Activated naive CD4-positive, alpha-beta T cell treated with anti-CD3 and anti-CD28 coated beads, Interleukin-2, amount 50 U/mL, for 24 hours (primary cell): Measurements from ENCODE around the gene PGBD1.

Experiments
- H3K27ac Mint-ChIP-seq: one replicate; pipeline ENCODE4 v1.8.0; 2021; ENCODE audit warnings: mild to moderate bottlenecking, mixed read lengths
- H3K27me3 Mint-ChIP-seq: one replicate; pipeline ENCODE4 v1.8.0; 2021; ENCODE audit warnings: mixed read lengths
- H3K36me3 Mint-ChIP-seq: one replicate; pipeline ENCODE4 v1.8.0; 2021; ENCODE audit warnings: mixed read lengths
- H3K4me1 Mint-ChIP-seq: one replicate; pipeline ENCODE4 v1.8.0; 2021; ENCODE audit warnings: mixed read lengths
- H3K4me3 Mint-ChIP-seq: one replicate; pipeline ENCODE4 v1.8.0; 2021; ENCODE audit warnings: mild to moderate bottlenecking, mixed read lengths
- H3K9me3 Mint-ChIP-seq: one replicate; pipeline ENCODE4 v1.8.0; 2021; ENCODE audit warnings: mixed read lengths

PGBD1 gene

DNA sequence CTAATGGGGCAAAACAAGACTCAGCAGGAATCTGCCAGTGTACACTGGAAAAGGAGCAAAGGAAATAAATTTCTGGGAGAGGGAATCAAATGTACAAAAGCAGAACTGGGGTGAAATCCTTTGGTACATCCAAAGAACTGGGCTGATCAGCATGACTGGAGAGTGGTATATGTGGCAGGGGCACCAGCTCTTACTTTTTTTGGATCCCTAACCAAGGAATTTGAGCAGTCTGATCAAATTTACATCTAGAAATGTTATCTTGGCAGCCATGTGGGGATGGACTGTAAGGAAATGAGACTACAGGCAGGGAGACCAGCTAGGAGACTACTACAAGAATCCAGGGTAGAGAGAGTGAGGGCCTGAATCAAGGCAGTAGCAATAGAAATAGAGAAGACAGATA, 55.7 kb downstream of the PGBD1 start:
- peaks cover 3% of the 10 kb centered on the region for H3K36me3 Mint-ChIP-seq
- H3K27me3 Mint-ChIP-seq = no peaks in the 10 kb centered on the region
- peaks cover 6% of the 10 kb centered on the region for H3K9me3 Mint-ChIP-seq
- H3K27ac Mint-ChIP-seq = no peak overlapping the region
- no peak overlapping the region for H3K4me3 Mint-ChIP-seq
- peaks cover 7% of the 10 kb centered on the region for H3K4me1 Mint-ChIP-seq

DNA sequence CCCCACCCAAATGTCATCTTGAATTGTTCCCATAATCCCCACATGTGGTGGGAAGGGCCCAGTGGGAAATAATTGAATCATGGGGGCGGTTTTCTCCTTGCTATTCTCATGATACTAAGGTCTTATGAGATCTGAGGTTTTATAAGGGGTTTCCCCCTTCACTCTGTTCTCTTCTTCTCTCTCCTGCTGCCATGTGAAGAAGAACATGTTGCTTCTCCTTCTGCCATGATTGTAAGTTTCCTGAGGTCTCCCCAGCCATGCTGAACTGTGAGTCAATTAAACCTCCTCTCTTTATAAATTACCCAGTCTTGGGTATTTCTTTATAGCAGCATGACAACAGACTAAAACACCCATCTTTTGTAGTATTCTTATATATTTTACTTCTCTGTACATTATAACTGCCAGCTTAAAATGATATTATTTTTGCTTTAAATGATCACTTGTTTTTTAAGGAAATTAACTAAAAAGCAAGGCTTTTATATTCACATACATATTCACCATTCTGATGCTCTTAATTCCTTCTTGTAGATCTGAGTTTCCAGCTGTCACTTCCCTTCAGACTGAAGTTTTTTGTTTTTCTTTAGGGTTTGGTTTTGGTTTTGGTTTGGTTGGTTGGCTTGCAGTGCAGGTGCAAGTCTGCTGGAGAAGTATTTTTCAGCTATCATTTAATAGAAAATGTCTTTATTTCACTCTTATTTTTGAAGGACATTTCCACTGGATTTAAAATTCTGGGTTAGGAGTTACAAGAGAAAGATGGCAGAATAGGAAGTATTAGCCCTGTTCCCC, 59.1 kb downstream of the PGBD1 start:
- Mint-ChIP-seq H3K9me3 (peaks cover 6% of the 10 kb centered on the region), H3K27me3 (peaks cover 3% of the 10 kb centered on the region), H3K36me3 (peaks cover 3% of the 10 kb centered on the region), H3K4me3 (no peak overlapping the region), H3K4me1 (no peaks in the 10 kb centered on the region), H3K27ac (no peak overlapping the region)

DNA sequence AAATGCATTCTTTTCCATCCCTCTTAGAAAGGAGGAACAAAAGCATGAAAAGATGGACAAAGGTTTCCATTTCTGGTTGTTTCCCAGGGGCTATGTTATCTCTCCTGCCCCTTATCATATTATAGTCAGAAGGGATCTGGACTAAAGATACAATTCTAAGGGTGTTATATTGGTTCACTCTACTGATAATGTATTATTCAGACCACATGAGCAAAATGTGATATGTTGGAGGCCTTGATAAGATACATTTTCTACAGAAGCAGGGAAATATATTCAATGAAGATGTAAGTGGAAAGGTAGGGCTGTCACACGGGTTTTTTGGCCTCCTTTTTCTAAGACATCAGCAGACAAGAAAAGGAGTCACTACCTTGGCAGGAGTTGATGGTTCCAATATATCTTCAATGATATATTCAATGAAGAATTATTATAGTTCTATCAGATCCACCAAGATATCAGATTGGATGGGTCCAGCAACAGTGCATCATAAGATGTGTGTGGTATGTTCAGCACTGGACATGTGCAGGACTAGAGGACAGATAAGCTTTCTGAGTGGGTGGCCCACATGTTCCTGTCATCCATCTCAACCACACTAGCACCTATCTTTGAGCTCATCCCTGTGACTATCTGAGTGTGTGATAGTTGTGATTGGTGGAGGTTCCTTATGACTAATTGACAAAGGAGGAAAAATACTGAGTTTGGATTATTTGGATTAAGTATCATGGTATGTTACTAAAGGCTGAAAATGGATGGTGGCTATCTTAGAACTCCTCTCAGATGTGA, 62.7 kb downstream of the PGBD1 start:
- H3K27ac Mint-ChIP-seq = no peak overlapping the region
- H3K27me3 Mint-ChIP-seq = peaks cover 5% of the 10 kb centered on the region
- peaks cover 6% of the 10 kb centered on the region for H3K9me3 Mint-ChIP-seq
- no peaks in the 10 kb centered on the region for H3K4me1 Mint-ChIP-seq
- H3K4me3 Mint-ChIP-seq = no peak overlapping the region
- H3K36me3 Mint-ChIP-seq = peaks cover 3% of the 10 kb centered on the region

DNA sequence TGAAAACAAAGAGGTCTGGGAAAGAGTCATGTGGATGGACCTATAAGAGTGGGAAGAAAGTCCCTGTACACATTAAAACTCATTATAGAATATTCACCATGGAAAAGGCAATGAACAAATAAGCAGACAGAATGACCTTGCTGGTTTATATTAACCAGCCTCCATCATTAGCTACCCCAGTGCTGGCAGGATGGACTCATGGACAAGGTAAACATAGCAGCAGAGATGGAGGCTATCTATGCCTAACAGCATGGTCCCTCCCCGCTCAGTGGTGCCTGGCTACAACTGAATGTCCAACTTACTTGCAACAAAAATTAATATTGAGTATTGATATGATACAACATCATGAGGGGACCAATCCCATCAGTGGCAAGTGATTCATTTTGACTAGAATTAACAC, 63.8 kb downstream of the PGBD1 start:
- Mint-ChIP-seq H3K4me1 (peaks cover 9% of the 10 kb centered on the region), H3K9me3 (peaks cover 6% of the 10 kb centered on the region), H3K27me3 (peaks cover 5% of the 10 kb centered on the region), H3K36me3 (peaks cover 5% of the 10 kb centered on the region), H3K4me3 (no peak overlapping the region), H3K27ac (no peak overlapping the region)

DNA sequence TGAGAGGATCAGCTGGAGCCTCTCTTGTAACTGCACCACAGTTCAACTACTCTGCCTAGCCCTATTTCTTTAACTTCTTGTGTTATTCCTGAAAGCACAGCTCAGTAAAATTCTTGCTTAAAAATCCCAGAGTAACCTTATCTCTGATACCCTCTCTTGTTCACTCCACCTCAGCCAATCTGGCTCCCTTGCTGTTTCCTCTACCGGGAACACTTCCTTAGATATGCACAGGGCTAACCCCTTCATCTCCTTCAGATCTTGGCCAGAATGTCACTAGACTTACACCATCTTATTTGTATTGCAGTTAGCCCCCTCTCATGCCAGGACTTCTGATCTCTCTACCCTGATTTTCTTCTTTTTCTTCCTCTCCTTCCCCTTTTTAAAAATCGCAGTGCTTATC, 65.7 kb downstream of the PGBD1 start:
- no peaks in the 10 kb centered on the region for H3K9me3 Mint-ChIP-seq
- no peak overlapping the region for H3K4me3 Mint-ChIP-seq
- H3K4me1 Mint-ChIP-seq = peaks cover 28% of the 10 kb centered on the region
- peaks cover 2% of the 10 kb centered on the region for H3K36me3 Mint-ChIP-seq
- H3K27me3 Mint-ChIP-seq = peaks cover 5% of the 10 kb centered on the region
- H3K27ac Mint-ChIP-seq = peak overlapping the region; percentile 25

DNA sequence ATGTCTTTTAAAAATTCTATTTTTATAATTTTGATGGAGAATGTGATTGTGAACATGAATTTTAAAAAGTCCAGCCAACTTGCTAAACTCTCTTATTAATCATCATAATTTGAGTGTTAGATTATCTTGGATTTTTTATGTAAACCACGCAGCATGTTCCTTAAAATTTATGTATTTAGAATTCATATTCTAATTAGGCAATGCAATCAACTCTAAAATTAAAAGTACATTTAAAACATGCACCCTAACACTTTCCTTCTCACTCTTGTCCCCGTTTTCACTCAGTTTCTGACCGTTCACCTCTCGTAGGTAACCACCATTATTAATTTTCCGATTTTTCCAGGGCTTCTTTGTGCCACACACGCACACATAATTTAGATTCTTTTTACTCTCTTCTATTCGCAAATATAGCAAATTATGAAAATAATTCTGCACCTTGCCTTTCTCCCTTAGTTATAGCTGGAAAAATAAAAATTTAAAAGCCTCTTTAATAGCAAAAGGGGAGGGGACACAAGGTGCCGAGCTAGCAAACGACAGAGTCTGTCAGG, 68.0 kb downstream of the PGBD1 start:
- peaks cover 43% of the 10 kb centered on the region for H3K4me1 Mint-ChIP-seq
- peak overlapping the region; percentile 97 for H3K4me3 Mint-ChIP-seq
- H3K36me3 Mint-ChIP-seq = peaks cover 2% of the 10 kb centered on the region
- no peaks in the 10 kb centered on the region for H3K9me3 Mint-ChIP-seq
- H3K27ac Mint-ChIP-seq = peak overlapping the region; percentile 93
- peaks cover 4% of the 10 kb centered on the region for H3K27me3 Mint-ChIP-seq

DNA sequence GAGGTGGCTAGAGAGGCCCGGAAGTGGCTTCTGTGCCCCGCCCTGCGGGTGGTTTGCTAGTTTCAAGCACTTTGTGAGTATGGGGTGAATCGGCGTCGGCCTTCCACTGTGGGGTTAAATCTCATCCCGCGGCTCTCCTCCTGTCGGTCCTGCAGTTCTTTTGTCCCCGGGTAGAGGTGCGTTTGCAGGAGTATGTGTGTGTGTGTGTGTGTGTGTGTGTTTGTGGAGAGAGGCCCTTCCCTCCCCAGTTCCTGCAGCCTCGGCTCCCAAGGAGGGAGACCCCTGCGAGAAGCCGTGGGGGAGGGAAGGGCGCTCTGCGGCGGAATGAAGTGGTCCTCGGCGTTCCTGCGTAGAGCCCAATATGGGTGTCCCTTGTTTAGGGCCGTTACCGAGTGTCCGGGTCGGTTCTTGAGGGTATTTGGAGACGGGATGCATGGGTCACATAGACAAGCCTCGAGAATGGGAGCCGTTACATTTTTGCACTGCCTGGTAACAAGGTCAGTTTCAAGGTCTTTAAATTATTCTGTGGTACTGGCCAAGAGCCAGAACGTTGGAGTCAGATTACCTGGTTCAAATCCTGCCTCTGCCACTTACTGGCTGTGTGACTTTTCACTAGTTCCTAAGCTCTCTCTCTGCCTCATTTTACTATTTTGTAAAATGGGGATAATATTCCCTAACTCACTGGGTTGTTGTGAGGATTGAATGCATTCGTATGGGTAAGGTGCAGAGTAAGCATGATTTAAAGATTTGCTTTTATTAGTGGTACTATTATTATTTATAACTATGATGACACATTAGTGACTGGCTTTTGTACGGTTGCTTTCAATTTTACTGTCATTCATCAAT, 68.7 kb downstream of the PGBD1 start, which contains the start of gene ZKSCAN3:
ZKSCAN3 (plus strand) TSS at position 56 of the 846 bp plus-strand sequence. CDS start 9,640 bp downstream, outside the sequence.
- peaks cover 2% of the 10 kb centered on the region for H3K27me3 Mint-ChIP-seq
- peak within 1 kb of the TSS; percentile 93 for H3K27ac Mint-ChIP-seq
- peaks cover 2% of the 10 kb centered on the region for H3K36me3 Mint-ChIP-seq
- H3K9me3 Mint-ChIP-seq = no peaks in the 10 kb centered on the region
- H3K4me1 Mint-ChIP-seq = peaks cover 43% of the 10 kb centered on the region
- H3K4me3 Mint-ChIP-seq = peak within 1 kb of the TSS; percentile 97

DNA sequence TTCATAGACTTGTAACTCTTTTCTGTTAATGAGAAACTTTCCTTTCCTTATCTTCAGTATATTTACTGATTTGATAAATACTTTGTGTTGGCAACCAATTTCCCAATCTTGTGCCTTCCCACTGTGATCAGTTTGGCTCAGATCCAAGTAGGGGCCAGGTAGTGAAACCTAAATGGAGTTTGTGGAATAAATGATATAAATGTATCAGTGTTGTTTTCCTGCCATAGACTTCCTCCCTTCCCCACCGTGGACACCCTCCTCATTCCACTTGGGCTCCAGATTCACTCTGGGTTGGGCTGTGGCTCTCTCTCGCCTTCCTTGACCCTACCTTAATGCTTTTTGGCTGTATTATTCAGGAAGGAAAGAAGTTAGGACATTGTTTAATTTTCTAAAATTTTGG, 69.7 kb downstream of the PGBD1 start:
- peaks cover 51% of the 10 kb centered on the region for H3K4me1 Mint-ChIP-seq
- H3K4me3 Mint-ChIP-seq = peak overlapping the region; percentile 97
- H3K9me3 Mint-ChIP-seq = no peaks in the 10 kb centered on the region
- peaks cover 2% of the 10 kb centered on the region for H3K36me3 Mint-ChIP-seq
- peaks cover 2% of the 10 kb centered on the region for H3K27me3 Mint-ChIP-seq
- H3K27ac Mint-ChIP-seq = no peak overlapping the region

DNA sequence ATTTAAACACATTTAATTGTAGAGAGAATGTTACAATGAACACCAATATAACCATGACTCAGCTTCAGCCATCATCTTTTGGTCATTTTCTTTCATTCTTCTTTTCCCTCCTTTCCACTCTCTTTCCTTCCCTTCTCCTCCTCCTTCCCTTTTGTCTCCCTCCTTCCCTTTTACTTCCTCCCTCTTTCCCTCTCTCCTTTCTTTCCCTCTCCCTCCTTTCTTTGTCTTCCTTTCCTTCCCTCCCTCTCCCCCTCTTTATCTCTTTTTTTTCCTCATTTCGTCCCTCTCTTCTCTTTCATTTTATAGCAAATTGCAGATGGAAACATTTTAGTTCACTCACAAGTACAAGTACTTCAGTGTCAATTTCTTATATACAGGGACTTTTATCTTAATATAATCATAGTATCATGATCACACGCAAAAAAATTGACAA, 70.1 kb downstream of the PGBD1 start:
- H3K4me1 Mint-ChIP-seq = peaks cover 54% of the 10 kb centered on the region
- H3K4me3 Mint-ChIP-seq = peak overlapping the region; percentile 97
- peak overlapping the region; percentile 87 for H3K27ac Mint-ChIP-seq
- peaks cover 2% of the 10 kb centered on the region for H3K27me3 Mint-ChIP-seq
- peaks cover 2% of the 10 kb centered on the region for H3K36me3 Mint-ChIP-seq
- no peaks in the 10 kb centered on the region for H3K9me3 Mint-ChIP-seq
